Right lobe of liver (tissue), 6 donors: Measurements from ENCODE around the gene MAGEB6. TPM values are rescaled to one million over a fixed set of nuclear protein-coding genes. Genes with fewer than 3 reads are reported as not detected.
A peak's percentile ranks its signal among the peaks of the same experiment; 100 is the strongest.

Experiments used
- ATAC-seq, 4 donors: fragments of 200-7000 bp; cut with Tn5 transposase; one replicate each; pipeline ENCODE4 v1.9.1; 2020; ENCODE audit warnings: mild to moderate bottlenecking in 4 of 4, moderate library complexity in 4 of 4
- DNase-seq, 3 donors: peaks; one replicate each; pipeline ENCODE4 v3.0.0-alpha.2; 2020
- H3K27ac ChIP-seq, 3 donors: fragments of 200-600 bp; one replicate each; pipeline ENCODE4 v1.8.0; 2022
- H3K27me3 ChIP-seq, 2 donors: fragments of 200-600 bp; one replicate each; pipeline ENCODE4 v1.8.0; 2022
- H3K36me3 ChIP-seq, 4 donors: fragments of 200-600 bp; sonication (generic) in 1 of 4; one replicate each; pipeline versions ENCODE4 v1.5.1 to v1.8.0; 2017 to 2022; ENCODE audit warnings: control low read depth in 1 of 4
- H3K4me1 ChIP-seq, 4 donors: fragments of 200-600 bp; sonication (generic) in 1 of 4; one replicate each; pipeline versions ENCODE4 v1.5.1 to v1.8.0; 2017 to 2022; ENCODE audit warnings: control low read depth in 1 of 4
- H3K4me3 ChIP-seq, 3 donors: fragments of 200-600 bp; one replicate each; pipeline ENCODE4 v1.8.0; 2022
- H3K9me3 ChIP-seq, 4 donors: fragments of 200-600 bp; sonication (generic) in 1 of 4; one replicate each; pipeline versions ENCODE4 v1.5.1 to v1.8.0; 2017 to 2022; ENCODE audit warnings: control low read depth in 1 of 4
- CTCF ChIP-seq, 4 donors: fragments of 200-600 bp in 3 of 4; fragments of 450-650 bp in 1 of 4; IDR thresholded peaks; one replicate each; pipeline versions ENCODE4 v1.5.1 to v1.8.0; 2016 to 2022; ENCODE audit warnings: antibody characterized with exemption in 4 of 4, mild to moderate bottlenecking in 2 of 4
- POLR2A ChIP-seq: fragments of 450-650 bp; IDR thresholded peaks from one replicate; pipeline ENCODE4 v1.6.1; 2017; ENCODE audit warnings: antibody characterized with exemption, mild to moderate bottlenecking
- WGBS: methylation state at CpG from one replicate; pipeline ENCODE4 v1.1.6; 2018; ENCODE audit warnings: low coverage, low lambda C conversion rate; ENCODE audit not compliant: insufficient coverage; ENCODE audit errors: missing lambda C conversion rate; 5-methylcytosine and 5-hydroxymethylcytosine counted together
- intact Hi-C, 2 donors: fragments of 100-400 bp; cut with DNase I; formaldehyde crosslinking; loops; one replicate each; pipeline versions ENCODE4 v1.11.2 to v1.14.1; 2022
- total RNA-seq, 6 experiments: library from RNA; depleted of rRNA in 2 of 6; stranded (reverse); fragments of >200 nt in 2 of 6; fragmentation: NEBNext Ultra II Directional in 3 of 6; extraction: Animal tissue kit (Norgen Biotek cat#: 25700) in 3 of 6; gene quantifications; one replicate each; pipeline versions ENCODE4 v1.1.0 to v1.2.4, GENCODE V29; 2016 to 2023
- donor health status: DM: no; HTN: yes; CAD: no.
- donor health status: DM: no; HTN: no; CAD: no.
- donor health status: DM: no; HTN: no; CAD: no.
- donor health status: DM: no; HTN: yes; CAD: no.
- donor health status: DM: no; HTN: yes; CAD: no.

Gene MAGEB6
- total RNA-seq, 6 experiments from 2014 or later, result not detected

DNA sequence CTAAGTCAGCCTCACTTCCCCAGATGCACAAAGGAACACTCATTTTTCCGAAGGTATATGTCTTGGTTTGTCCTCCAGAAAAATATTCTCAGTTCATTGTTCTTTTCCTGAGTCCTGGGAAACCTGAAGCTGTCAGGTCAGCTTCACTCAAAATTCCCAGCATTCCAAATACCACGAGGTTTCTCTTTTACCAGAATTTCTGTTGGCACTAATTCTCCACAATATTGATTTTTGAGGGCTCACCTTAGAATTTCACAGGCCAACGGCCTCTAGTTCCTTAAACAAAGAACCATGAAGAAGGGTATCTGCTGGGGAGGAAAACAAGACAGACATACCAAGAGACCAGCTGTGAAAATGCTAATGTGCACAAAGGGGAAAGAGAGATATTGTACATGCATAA is 15.8 kb downstream of the MAGEB6 start:
- DNase-seq, result no peak
- peak in 1 of 4 donors; percentile 30 for ATAC-seq
- H3K36me3 ChIP-seq, result no peaks in the 10 kb centered on the region
- WGBS, result 10% methylated on average over 3 of the region's 3 CpGs
- no peaks in the 10 kb centered on the region for H3K4me1 ChIP-seq
- no peak for TF ChIP-seq CTCF (IDR thresholded peaks at IDR 0.05)
- no peak for TF ChIP-seq POLR2A
- no peak overlapping the region for H3K4me3 ChIP-seq
- no peak overlapping the region for H3K27ac ChIP-seq
- H3K9me3 ChIP-seq, result no peaks in the 10 kb centered on the region
- no peaks in the 10 kb centered on the region for H3K27me3 ChIP-seq
- intact Hi-C loops, result no loop called here

DNA sequence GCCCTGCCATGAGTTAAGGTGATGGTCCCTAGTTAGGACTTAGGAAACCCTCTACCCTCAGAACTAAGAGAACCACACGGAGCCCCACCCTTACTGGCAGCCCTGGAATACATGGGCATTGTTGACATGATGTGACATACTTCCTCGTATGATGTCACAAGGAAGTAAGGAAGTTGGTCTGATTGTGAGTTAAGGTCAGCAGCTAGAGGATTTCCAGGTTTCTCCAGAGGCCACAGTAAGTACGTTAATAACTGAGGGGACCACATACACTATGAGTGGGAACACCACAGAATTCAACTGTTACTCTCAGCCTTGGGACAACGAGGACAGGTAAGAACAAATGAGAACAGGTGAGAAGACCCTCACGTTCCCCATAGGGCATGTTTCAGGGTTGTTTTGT is 23.6 kb downstream of the MAGEB6 start, which contains the start of gene MAGEB5:
Gene MAGEB5, plus strand, starts transcription at position 301 of the 400 bp plus-strand sequence. CDS start 1,133 bp downstream, outside the sequence.
- ATAC-seq, result no peak
- no peak within 1 kb of the TSS for H3K4me3 ChIP-seq
- no peaks in the 10 kb centered on the region for H3K9me3 ChIP-seq
- H3K36me3 ChIP-seq, result no peaks in the 10 kb centered on the region
- DNase-seq, result no peak
- 31% methylated on average over 5 of the region's 5 CpGs for WGBS
- no peak within 1 kb of the TSS for H3K27ac ChIP-seq
- intact Hi-C loops, result no loop called here
- no peak for TF ChIP-seq CTCF (IDR thresholded peaks at IDR 0.05)
- TF ChIP-seq POLR2A, result no peak
- H3K27me3 ChIP-seq, result no peaks in the 10 kb centered on the region
- no peaks in the 10 kb centered on the region for H3K4me1 ChIP-seq

GRCh38 chrX:26219351-26219750 is 27.1 kb downstream of the MAGEB6 start:
- intact Hi-C loops, result no loop called here
- 54% methylated on average over 4 of the region's 7 CpGs for WGBS
- no peak for TF ChIP-seq CTCF (IDR thresholded peaks at IDR 0.05)
- no peak for TF ChIP-seq POLR2A
- no peaks in the 10 kb centered on the region for H3K36me3 ChIP-seq
- no peaks in the 10 kb centered on the region for H3K27me3 ChIP-seq
- ATAC-seq (no peak), DNase-seq (no peak)
- no peaks in the 10 kb centered on the region for H3K4me1 ChIP-seq
- no peak overlapping the region for H3K4me3 ChIP-seq
- H3K9me3 ChIP-seq, result no peaks in the 10 kb centered on the region
- no peak overlapping the region for H3K27ac ChIP-seq

- no peak overlapping the region for H3K4me3 ChIP-seq
- H3K36me3 ChIP-seq, result no peaks in the 10 kb centered on the region
- intact Hi-C loops, result no loop called here
- no peak for TF ChIP-seq POLR2A
- TF ChIP-seq CTCF (IDR thresholded peaks at IDR 0.05), result no peak
- no peaks in the 10 kb centered on the region for H3K9me3 ChIP-seq
- WGBS, result 17% methylated on average over 1 of the region's 1 CpG
- H3K4me1 ChIP-seq, result no peaks in the 10 kb centered on the region
- no peaks in the 10 kb centered on the region for H3K27me3 ChIP-seq
- ATAC-seq (no peak), DNase-seq (no peak)
- H3K27ac ChIP-seq, result no peak overlapping the region
These were observed 41.9 kb downstream of the MAGEB6 start for GRCh38 chrX:26234177-26234576.

Other genes with a start within 250 kb of the MAGEB6 start
- not detected for gene MAGEB18, start 54.1 kb upstream of the MAGEB6 start, total RNA-seq
- gene MAGEB6B, start 31.8 kb upstream of the MAGEB6 start, total RNA-seq, result not detected
- not detected for gene MAGEB5, start 23.7 kb downstream of the MAGEB6 start, total RNA-seq